Superior temporal gyrus (tissue), 1 donor: ENCODE data around the gene SPTBN1.

Experiments used
- DNase-seq: peaks from one replicate; pipeline ENCODE4 v3.0.0-alpha.2; 2016; ENCODE audit errors: extremely low spot score

Gene SPTBN1

DNA sequence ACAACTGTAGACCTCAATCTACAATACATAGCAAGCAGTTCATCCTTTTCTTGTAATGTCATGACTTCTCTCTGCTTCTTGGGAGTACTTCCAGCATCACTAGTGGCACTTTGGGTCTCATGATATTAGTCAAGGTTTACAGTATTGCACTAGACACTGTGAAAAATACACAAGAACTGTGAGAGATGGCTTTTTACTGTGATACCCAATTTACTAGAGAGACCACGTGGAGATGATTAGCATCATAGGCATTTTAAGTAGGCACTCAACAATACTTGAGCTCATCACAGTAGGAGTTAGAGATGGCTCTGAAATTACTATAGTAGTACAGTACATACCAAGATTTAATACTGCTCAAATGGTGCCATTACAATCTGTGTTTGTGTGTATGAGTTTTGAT is 154.6 kb downstream of the SPTBN1 start:
- no peak for DNase-seq

GRCh38 chr2:54611830-54612545 is 155.9 kb downstream of the SPTBN1 start:
- DNase-seq = no peak

DNA sequence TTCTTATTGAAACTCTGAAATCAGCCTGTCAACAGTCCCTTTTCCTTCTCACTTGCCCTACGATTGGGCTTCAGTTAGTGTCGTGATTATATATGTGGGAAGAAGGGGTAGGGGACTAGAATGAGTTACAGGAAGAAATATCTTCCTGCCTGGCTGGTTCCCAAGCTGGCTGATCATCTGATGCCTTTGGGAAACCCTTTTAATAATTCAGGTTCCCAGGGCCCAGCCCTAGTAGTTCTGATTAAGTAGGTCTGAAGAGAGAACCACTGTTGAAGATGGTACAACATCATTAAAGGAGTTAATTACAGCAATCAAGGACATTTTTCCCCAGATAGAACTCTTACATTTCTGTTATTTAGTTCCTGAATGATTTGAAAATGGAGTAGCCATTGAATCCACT is 157.3 kb downstream of the SPTBN1 start:
- DNase-seq = no peak

DNA sequence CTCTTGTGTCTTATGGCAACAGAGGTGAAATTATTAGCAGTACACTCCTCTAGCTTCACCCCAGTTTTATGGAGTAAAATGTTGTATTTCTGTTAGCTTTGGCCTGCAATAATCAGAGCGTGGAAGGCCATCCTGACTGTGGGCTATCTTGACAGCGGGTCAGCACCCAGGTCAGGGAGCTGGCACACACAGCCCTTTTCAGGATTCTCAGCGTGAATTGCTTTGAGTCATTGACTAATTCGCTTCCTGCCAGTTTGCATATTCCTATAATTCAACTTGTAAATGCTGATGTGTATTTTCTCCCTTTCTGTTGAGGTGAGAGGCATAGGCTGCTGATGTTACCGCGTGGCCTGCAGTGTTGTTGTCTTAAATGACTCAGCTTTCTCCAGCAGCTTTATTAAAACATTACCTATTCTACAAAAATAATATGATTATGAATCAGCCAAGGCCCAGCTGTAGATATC is 157.7 kb downstream of the SPTBN1 start:
- no peak for DNase-seq

DNA sequence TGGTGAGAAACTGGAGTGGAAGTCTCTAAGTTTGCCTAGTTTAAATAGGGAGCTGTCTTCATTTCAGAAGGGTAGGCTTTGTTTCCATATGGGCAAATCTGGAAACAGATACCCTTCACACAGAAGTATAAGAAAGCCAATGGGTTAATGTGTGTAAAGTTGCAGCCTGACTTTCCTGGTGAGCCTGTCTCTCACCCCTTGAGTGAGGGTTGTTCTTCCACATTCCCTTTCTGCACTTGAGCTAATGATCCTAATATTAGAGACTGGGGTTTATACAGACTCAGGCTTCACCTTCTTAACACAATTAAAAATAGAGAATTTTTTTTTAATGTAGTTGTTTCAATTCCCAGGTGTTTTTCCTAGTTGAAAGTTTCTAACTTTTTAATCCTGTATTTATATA is 158.7 kb downstream of the SPTBN1 start:
- DNase-seq = no peak

DNA sequence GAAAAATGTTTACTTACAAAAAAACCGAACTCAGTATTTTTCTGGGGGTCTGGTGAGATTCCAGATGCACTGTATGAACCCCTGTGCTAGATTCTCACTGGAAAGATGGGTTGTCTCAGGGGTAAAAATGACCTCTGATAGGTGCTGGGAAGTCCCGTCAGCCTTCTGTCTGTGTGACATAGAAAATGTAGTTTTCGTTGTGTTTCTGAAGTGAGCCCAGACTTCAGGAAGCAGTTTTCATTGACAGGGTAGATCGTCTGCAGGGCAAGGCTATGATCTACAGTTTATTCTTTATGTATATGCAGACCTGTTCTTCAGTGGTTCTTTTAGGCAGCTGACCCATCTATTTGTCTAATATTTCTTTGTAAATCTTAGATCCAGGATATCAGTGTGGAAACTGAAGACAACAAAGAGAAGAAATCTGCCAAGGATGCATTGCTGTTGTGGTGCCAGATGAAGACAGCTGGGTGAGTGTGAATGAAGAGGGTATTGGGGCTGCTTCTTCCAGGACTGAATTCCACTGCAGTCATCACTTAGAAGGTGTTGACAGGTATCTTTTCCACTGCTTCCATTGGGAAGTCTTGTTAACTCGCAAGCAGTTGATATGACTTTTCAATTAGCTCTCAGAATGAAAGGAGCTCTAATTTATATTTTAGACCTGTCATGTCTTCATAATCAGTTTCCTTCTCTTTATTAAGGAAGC is 159.9 kb downstream of the SPTBN1 start:
- no peak for DNase-seq

DNA sequence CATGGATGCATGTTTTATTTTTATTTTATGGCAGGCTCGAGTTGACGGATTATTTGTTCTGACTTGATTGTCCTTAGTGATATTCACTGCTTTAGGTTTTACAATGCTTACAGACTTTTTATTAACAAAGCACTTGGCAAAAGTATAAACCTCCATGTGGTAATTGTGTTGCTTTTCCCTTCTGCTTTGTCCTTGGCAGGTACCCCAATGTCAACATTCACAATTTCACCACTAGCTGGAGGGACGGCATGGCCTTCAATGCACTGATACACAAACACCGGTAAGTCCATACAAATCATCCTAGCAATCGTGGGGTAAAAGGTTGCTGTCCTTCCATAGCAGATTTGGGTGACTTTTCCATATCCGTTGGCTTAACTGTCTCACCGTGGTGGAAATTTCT is 161.3 kb downstream of the SPTBN1 start:
- no peak for DNase-seq

DNA sequence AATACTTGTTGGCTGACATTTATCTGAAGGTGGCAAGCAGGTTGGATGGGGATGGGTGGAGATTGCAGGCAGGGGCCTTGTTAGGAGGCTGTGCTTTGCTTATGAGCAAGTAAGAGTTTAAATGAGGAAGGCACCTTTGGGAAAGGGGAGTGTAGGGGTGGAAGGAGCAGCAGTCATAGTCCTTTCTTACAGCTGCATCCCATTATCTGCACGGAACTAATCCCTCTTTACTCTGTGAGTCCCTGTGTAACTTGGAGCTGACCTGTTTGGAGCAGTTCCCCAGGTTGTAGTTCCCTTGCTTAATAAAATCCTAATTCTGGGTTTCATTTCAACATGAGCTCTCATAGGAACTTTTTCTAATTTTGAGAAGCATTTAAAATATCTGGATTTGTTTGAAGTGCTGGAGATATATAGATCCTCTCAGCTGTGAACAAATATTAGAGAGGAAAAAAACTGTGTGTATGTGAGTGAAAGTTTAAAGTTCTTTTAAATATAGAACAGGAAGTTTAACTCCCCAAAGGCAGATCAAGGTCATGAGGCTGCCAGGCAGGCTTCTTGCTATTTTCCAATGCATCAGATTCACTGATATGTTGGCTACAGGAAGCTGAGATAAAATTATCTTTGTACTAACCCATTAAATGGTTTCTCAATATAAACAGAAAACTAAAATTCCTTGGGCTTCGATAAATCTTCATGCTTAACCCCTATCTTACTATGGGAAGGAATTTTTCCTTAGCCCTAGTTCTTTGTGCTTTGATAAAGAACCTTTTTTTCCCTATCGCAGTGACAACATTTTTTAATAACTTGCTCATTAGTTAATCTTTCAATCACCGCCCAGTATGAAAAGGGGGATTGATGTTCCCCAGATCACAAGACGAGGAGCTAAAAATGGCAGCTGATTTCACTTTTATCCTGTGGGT is 162.8 kb downstream of the SPTBN1 start:
- DNase-seq = no peak

DNA sequence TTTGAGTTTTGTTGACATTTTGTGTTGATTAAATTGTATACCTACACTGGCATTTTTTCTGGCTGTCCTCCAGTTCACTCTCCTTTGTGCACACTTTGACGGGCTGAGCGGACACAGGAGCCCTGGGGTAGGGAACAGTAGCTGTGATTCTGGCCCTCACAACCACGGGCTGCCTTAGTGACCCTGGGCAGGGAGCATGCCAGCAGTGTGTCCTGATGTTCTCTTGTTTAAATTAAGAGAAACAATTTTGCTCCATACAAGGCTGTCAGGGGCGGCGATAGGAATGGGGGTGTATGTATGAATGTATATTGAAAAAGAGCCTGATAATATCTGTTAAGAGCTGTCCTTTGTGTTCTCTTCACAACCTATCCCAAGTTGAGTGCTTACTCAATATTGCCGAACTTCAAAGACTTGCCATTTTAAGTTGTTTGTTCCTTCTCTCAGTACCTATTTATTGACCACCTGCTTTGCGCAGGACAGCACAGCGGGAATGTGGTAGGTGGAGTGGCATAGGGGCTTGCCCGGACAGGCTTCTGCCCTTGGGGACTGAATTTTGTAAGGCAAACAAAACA is 163.6 kb downstream of the SPTBN1 start:
- DNase-seq = no peak

GRCh38 chr2:54620948-54621347 is 164.8 kb downstream of the SPTBN1 start:
- no peak for DNase-seq

DNA sequence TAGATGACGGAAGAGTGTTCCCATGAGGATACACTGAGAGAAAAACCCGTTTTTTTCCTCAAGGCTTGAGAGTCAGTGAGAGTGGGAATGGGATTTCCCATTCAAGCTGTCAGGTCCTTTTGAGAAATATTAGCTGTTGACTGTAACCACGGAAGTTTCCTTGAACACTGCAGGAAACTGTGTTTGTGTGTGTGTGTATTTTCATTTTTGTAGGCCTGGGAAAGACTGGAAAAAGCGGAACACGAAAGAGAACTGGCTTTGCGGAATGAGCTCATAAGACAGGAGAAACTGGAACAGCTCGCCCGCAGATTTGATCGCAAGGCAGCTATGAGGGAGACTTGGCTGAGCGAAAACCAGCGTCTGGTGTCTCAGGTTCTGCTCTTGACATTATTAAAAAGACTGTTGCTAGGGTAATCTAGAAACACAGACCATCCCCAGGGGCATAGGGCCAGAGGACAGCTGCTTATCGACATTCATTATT is 168.5 kb downstream of the SPTBN1 start:
- no peak for DNase-seq

- DNase-seq = no peak
These were observed 170.0 kb downstream of the SPTBN1 start for GRCh38 chr2:54626131-54626530.

DNA sequence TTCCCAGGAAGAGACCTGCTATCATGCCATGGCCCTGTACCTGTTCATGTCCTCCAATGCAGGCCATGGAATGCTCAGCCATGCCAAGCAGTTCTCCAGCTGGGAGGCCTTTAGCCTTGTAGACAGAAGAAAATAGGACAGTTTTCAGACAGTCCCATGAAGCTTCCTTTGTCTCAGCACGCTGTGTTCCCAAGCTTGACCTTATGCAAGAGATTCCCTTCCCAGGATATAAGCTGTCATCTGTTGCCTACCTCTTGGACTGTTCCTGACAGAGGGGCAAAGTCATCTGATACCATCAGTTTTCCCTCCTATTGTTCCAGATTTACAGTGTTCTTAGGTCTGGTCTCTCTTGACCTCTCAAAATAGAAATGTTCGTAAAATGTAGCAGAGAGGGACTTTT is 170.8 kb downstream of the SPTBN1 start:
- DNase-seq = no peak

DNA sequence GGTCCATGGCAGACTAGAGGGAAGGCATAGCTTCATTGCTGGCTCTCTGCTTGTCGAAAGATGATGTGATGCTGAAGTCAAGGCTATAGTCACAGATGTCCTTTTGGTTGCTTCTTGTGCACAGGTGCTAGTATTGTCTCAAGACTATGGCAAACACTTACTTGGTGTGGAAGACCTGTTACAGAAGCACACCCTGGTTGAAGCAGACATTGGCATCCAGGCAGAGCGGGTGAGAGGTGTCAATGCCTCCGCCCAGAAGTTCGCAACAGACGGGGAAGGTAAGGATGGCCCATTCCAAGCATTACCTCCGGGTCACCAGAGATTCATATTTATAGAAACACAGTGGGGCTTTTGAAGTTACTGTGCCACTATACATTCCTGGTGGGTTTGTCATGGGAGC is 171.8 kb downstream of the SPTBN1 start:
- DNase-seq = no peak

GRCh38 chr2:54628418-54628817 is 172.3 kb downstream of the SPTBN1 start:
- DNase-seq = no peak

- DNase-seq = no peak
These were observed 172.8 kb downstream of the SPTBN1 start for GRCh38 chr2:54628957-54629356.

- no peak for DNase-seq
These were observed 173.3 kb downstream of the SPTBN1 start for GRCh38 chr2:54629390-54629789.

GRCh38 chr2:54629914-54630857 is 174.1 kb downstream of the SPTBN1 start:
- no peak for DNase-seq

GRCh38 chr2:54630858-54631497 is 174.9 kb downstream of the SPTBN1 start:
- DNase-seq = no peak

GRCh38 chr2:54631755-54632154 is 175.6 kb downstream of the SPTBN1 start:
- DNase-seq = no peak
